ENCODE measurements around the gene STRN3. TPM values are rescaled to one million over a fixed set of nuclear protein-coding genes. Genes with fewer than 3 reads are reported as not detected.

STRN3 gene
- total RNA-seq, 4 donors from 2014 or later: 11.6 to 47.7 (median 38.9) TPM

DNA sequence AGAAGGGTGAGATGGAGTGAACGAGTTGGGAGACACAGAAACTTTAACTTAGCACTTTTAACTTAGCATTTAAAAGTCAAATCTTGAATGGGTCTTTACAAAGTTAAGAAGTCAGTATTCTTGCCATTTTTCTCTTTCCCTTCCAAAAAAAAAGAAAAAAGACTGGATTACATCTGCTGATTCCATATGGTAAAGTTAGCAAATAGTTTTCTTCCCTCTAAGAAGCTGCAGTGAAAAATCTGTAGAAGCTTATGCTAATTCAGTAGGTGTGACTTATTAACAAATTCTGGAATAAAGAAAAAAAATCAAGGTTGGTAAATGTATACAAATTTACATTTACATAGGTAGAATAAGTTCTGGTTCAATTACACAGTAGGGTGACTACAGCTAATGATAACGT, 100.9 kb downstream of the STRN3 start:
- WGBS, 2 donors: 84 to 94% methylated on average over 2 of the region's 2 CpGs
- intact Hi-C loops (cut with DNase I): no loop called here
- Histone ChIP-seq H3K27me3 (no peaks in the 10 kb centered on the region), H3K4me1 (no peaks in the 10 kb centered on the region), H3K27ac (no peak overlapping the region), H3K4me3 (no peak overlapping the region), H3K9me3 (no peaks in the 10 kb centered on the region), H3K36me3 (peaks cover 0 to 40% (median 0%) of the 10 kb centered on the region in 3 donors)
- no peak for DNase-seq
- TF ChIP-seq, protein P1, sequence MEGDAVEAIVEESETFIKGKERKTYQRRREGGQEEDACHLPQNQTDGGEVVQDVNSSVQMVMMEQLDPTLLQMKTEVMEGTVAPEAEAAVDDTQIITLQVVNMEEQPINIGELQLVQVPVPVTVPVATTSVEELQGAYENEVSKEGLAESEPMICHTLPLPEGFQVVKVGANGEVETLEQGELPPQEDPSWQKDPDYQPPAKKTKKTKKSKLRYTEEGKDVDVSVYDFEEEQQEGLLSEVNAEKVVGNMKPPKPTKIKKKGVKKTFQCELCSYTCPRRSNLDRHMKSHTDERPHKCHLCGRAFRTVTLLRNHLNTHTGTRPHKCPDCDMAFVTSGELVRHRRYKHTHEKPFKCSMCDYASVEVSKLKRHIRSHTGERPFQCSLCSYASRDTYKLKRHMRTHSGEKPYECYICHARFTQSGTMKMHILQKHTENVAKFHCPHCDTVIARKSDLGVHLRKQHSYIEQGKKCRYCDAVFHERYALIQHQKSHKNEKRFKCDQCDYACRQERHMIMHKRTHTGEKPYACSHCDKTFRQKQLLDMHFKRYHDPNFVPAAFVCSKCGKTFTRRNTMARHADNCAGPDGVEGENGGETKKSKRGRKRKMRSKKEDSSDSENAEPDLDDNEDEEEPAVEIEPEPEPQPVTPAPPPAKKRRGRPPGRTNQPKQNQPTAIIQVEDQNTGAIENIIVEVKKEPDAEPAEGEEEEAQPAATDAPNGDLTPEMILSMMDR (IDR thresholded peaks at IDR 0.05): no peak
- TF ChIP-seq POLR2A (IDR thresholded peaks at IDR 0.05): no peak

DNA sequence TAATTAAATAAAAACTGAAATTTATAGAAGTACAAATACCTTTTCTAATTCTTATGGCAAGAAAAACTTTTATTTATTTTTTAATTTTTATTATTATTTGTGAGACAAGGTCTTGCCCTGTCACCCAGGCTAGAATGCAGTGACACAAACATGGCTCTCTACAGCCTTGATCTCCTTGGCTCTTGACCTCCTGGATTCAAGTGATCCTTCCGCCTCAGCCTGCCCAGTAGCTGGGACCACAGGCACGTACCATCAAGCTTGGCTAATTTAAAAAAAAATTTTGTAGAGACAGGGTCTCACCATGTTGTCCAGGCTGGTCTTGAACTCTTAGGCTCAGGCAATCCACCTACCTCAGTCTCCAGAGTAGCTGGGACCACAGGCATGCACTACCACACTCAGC, 104.4 kb downstream of the STRN3 start:
- Histone ChIP-seq H3K27me3 (no peaks in the 10 kb centered on the region), H3K9me3 (no peaks in the 10 kb centered on the region), H3K36me3 (peaks cover 0 to 52% (median 0%) of the 10 kb centered on the region in 3 donors), H3K4me1 (no peaks in the 10 kb centered on the region), H3K4me3 (no peak overlapping the region), H3K27ac (no peak overlapping the region)
- DNase-seq: no peak
- no peak for TF ChIP-seq POLR2A (IDR thresholded peaks at IDR 0.05)
- TF ChIP-seq, protein P1 (IDR thresholded peaks at IDR 0.05): no peak
- 84 to 85% methylated on average over 2 of the region's 2 CpGs for WGBS, 2 donors
- intact Hi-C loops (cut with DNase I): no loop called here

DNA sequence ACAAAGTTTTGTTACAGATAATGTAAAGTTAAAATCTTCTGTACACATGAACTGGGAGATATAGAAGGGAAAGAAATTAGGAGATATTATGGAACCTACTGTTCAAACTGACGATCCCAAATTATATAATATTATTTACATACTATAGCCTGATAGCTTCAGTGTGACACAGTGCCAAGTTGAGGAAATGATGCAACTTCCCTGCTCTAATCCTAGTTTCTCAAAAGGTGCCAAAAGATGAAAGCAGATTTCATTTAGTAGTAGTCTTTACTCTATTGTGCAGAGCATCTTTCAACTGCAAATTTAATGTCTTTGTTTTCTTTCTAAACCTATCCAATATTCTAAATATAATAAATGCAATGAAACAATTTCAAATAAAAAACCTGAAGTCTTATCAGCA, 104.9 kb downstream of the STRN3 start:
- WGBS, 2 donors: 11 to 26% methylated on average over 1 of the region's 1 CpG
- no peaks in the 10 kb centered on the region for H3K9me3 ChIP-seq
- intact Hi-C loops (cut with DNase I): no loop called here
- no peak overlapping the region for H3K27ac ChIP-seq
- DNase-seq: no peak
- H3K27me3 ChIP-seq: no peaks in the 10 kb centered on the region
- TF ChIP-seq POLR2A (IDR thresholded peaks at IDR 0.05): no peak
- TF ChIP-seq, protein P1 (IDR thresholded peaks at IDR 0.05): no peak
- H3K4me1 ChIP-seq: no peaks in the 10 kb centered on the region
- H3K36me3 ChIP-seq: peaks cover 0 to 54% (median 0%) of the 10 kb centered on the region in 3 donors
- no peak overlapping the region for H3K4me3 ChIP-seq

DNA sequence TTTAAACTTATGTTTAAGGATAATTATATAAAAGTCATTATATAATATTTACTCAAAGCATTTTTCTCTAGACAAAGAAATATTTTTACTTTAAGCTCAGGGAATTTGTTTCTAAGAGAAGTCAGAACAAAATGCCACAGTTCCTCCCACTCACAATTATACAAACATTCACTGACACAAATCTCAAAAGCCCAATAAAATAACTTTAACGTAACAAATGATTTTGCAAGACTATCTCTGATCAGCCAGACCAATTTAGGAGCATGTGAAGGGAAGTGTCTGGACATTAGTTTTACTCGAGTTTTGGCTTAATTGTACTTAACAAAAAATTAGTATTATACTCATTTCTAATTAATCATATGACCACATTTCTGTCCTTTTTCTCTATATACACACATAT, 110.6 kb downstream of the STRN3 start:
- no peak overlapping the region for H3K4me3 ChIP-seq
- WGBS, 2 donors: 55 to 56% methylated on average over 2 of the region's 2 CpGs
- H3K4me1 ChIP-seq: no peaks in the 10 kb centered on the region
- no peaks in the 10 kb centered on the region for H3K9me3 ChIP-seq
- no peak for DNase-seq
- H3K27me3 ChIP-seq: no peaks in the 10 kb centered on the region
- TF ChIP-seq POLR2A (IDR thresholded peaks at IDR 0.05): no peak
- TF ChIP-seq, protein P1 (IDR thresholded peaks at IDR 0.05): no peak
- H3K27ac ChIP-seq: no peak overlapping the region
- intact Hi-C loops (cut with DNase I): no loop called here
- H3K36me3 ChIP-seq: peaks cover 0 to 39% (median 0%) of the 10 kb centered on the region in 3 donors

DNA sequence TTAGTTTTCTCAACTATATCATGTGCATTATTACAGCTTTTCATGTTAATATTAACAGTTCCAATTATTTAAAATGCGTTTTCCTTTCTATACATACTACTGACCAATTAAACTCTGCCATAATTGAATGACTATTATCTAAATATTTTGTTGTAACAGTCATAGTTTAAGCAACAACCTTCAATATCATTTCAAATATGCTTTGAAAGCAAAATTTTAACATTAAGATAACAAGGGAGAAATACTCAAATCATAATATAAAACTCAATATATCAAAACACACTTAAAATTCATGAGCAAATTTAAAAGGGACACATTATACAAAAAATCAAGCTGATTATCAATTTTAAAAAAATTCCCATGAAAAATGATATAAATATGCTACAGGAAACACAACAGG, 111.4 kb downstream of the STRN3 start:
- Histone ChIP-seq H3K36me3 (peaks cover 0 to 47% (median 0%) of the 10 kb centered on the region in 3 donors), H3K9me3 (no peaks in the 10 kb centered on the region), H3K27me3 (no peaks in the 10 kb centered on the region), H3K4me3 (no peak overlapping the region), H3K27ac (no peak overlapping the region), H3K4me1 (no peaks in the 10 kb centered on the region)
- intact Hi-C loops (cut with DNase I): no loop called here
- TF ChIP-seq, protein P1 (IDR thresholded peaks at IDR 0.05): no peak
- TF ChIP-seq POLR2A (IDR thresholded peaks at IDR 0.05): no peak
- DNase-seq: no peak
- WGBS, 2 donors: 86 to 95% methylated on average over 1 of the region's 1 CpG

All from esophagus squamous epithelium (tissue), 5 donors.